HG03066 (cell line): ENCODE data around the gene SUN1.
"Not testable (repeated sequence)": the region's sequence is repeated elsewhere in the genome, so short reads cannot be mapped to it uniquely, and the experiment has no call there.

Experiments used
- ATAC-seq: cut with Tn5 transposase; IDR thresholded peaks from one replicate; pipeline ENCODE4 v1.9.1; 2021; ENCODE audit warnings: low read depth; ENCODE audit not compliant: unreplicated experiment

The SUN1 gene

GRCh38 chr7:803796-804195 is 28.5 kb upstream of the SUN1 start:
- ATAC-seq, result not testable (repeated sequence)

GRCh38 chr7:805261-805660 is 27.0 kb upstream of the SUN1 start:
- ATAC-seq, result no peak

GRCh38 chr7:815284-816216 is 16.7 kb upstream of the SUN1 start:
- ATAC-seq, result no peak

GRCh38 chr7:816300-816750 is 16.0 kb upstream of the SUN1 start:
- ATAC-seq, result peak; percentile 90

- ATAC-seq, result peak; percentile 1
Measured at GRCh38 chr7:816751-817671, 15.3 kb upstream of the SUN1 start.

- ATAC-seq, result no peak
Measured at GRCh38 chr7:818031-818699, 14.1 kb upstream of the SUN1 start.

- ATAC-seq, result no peak
Measured at GRCh38 chr7:820341-820740, 11.9 kb upstream of the SUN1 start.

- no peak for ATAC-seq
Measured at GRCh38 chr7:821688-822087, 10.6 kb upstream of the SUN1 start.

- ATAC-seq, result no peak
Measured at GRCh38 chr7:822692-823276, 9.5 kb upstream of the SUN1 start.

- ATAC-seq, result no peak
Measured at GRCh38 chr7:823649-824048, 8.6 kb upstream of the SUN1 start.

GRCh38 chr7:824081-824480 is 8.2 kb upstream of the SUN1 start:
- no peak for ATAC-seq

GRCh38 chr7:824664-825063 is 7.6 kb upstream of the SUN1 start:
- no peak for ATAC-seq

- no peak for ATAC-seq
Measured at GRCh38 chr7:825386-825785, 6.9 kb upstream of the SUN1 start.

- no peak for ATAC-seq
Measured at GRCh38 chr7:826230-826917, 5.9 kb upstream of the SUN1 start.

- ATAC-seq, result no peak
Measured at GRCh38 chr7:828793-829561, 3.3 kb upstream of the SUN1 start.

- no peak for ATAC-seq
Measured at GRCh38 chr7:830069-830468, 2.2 kb upstream of the SUN1 start.

- ATAC-seq, result peak; percentile 65
Measured at GRCh38 chr7:831596-832166, 595 bp upstream of the SUN1 start.

GRCh38 chr7:832968-833424 is 720 bp downstream of the SUN1 start:
- ATAC-seq, result no peak
